HCT116 (cell line): ENCODE data around the gene ZNF207.
"Not testable (repeated sequence)": the region's sequence is repeated elsewhere in the genome, so short reads cannot be mapped to it uniquely, and the experiment has no call there.

Experiments
- CEBPB ChIP-seq: IDR thresholded peaks from 2 replicates; pipeline ENCODE4 v1.6.1; 2012; ENCODE audit warnings: low read depth
- EGR1 ChIP-seq: IDR thresholded peaks from 2 replicates; pipeline ENCODE4 v1.6.1; 2012; ENCODE audit warnings: low read depth
- JUND ChIP-seq: IDR thresholded peaks from 2 replicates; pipeline ENCODE4 v1.6.1; 2012
- POLR2A ChIP-seq: IDR thresholded peaks from 2 replicates; pipeline ENCODE4 v1.7.0; 2011; ENCODE audit warnings: borderline replicate concordance; ENCODE audit not compliant: insufficient read depth, insufficient read length; ENCODE audit errors: extremely low read depth
- RAD21 ChIP-seq: IDR thresholded peaks from 2 replicates; pipeline ENCODE4 v1.6.1; 2012; ENCODE audit warnings: low read depth, mild to moderate bottlenecking
- TF ChIP-seq, protein P1 (sequence below), 3 experiments: fragments of 200-600 bp in 1 of 3; sonication (generic) in 1 of 3; IDR thresholded peaks in 2 of 3; conservative IDR thresholded peaks in 1 of 3; 2 replicates each; pipeline ENCODE4 v1.5.1; 2012 to 2017; ENCODE audit warnings: low read depth in 2 of 3, low read length in 2 of 3, antibody characterized with exemption in 1 of 3, borderline replicate concordance in 1 of 3, control low read depth in 1 of 3, mild to moderate bottlenecking in 1 of 3, mixed read lengths in 1 of 3, mixed run types in 1 of 3, moderate library complexity in 1 of 3; ENCODE audit not compliant: insufficient read depth in 1 of 3

DNA sequence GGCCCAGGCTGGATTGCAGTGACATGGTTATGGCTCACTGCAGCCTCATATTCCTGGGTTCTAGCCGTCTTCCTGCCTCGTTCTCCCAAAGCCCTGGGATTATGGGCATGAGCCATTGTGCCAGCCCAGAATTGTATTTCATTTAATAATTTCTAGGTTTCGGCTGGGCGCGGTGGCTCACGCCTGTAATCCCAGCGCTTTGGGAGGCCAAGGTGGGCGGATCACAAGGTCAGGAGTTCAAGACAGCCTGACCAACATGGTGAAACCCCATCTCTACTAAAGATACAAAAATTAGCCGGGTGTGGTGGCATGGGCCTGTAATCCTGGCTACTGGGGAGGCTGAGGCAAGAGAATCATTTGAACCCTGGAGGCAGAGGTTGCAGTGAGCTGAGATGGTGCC is 2.8 kb downstream of the ZNF207 start:
- TF ChIP-seq EGR1, CEBPB, POLR2A, JUND, RAD21: not testable (repeated sequence)
- TF ChIP-seq, protein P1, sequence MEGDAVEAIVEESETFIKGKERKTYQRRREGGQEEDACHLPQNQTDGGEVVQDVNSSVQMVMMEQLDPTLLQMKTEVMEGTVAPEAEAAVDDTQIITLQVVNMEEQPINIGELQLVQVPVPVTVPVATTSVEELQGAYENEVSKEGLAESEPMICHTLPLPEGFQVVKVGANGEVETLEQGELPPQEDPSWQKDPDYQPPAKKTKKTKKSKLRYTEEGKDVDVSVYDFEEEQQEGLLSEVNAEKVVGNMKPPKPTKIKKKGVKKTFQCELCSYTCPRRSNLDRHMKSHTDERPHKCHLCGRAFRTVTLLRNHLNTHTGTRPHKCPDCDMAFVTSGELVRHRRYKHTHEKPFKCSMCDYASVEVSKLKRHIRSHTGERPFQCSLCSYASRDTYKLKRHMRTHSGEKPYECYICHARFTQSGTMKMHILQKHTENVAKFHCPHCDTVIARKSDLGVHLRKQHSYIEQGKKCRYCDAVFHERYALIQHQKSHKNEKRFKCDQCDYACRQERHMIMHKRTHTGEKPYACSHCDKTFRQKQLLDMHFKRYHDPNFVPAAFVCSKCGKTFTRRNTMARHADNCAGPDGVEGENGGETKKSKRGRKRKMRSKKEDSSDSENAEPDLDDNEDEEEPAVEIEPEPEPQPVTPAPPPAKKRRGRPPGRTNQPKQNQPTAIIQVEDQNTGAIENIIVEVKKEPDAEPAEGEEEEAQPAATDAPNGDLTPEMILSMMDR (IDR thresholded peaks at IDR 0.05 in 2 of 3, conservative IDR thresholded peaks at IDR 0.05 in 1 of 3; ENCODE audit: borderline replicate concordance in 1 of 3, insufficient read depth in 1 of 3, low read depth in 2 of 3, low read length in 2 of 3) = not testable (repeated sequence)
